Measurements from ENCODE around the gene UST.
"Not testable (repeated sequence)": the region's sequence is repeated elsewhere in the genome, so short reads cannot be mapped to it uniquely, and the experiment has no call there.

UST gene

DNA sequence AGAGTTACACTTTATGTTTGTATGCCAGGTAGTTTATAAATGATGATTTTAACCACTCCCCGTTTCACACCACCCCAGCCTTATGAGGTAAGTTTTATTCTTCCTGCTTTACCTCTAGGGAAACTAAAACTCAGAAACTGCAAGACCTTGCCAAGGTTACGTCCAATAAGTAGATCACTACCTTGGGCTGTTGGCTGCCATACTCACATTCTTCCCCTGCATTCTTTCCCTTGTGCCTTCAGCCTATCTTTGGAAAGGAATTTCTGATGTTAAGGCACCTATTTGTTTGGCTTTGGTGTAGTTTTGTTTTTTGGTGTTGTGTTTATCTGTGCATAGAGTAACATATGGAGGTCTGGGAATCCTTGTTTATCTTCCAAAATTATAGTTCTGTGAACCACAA lies 122.1 kb downstream of the UST start:
- DNase-seq (ENCODE audit: low read depth): no peak

DNA sequence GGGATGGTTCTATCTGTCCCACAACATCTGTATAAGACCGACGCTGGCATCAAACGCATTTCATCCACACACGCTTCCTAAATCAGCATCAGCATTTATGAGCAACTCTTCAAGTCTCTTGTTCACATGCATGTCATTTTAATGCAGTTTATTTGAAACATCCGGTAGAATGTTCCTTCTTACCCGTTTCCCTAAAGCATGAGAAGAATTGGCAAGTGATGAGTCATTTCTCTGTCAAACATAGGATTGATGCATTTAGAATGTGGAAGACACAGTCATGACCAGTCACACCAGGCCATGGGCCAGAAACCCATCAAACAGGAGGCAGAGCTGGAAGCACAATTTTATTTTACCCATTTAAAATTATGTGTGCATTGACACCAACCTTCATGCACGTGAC lies 122.8 kb downstream of the UST start:
- DNase-seq (ENCODE audit: low read depth): no peak

DNA sequence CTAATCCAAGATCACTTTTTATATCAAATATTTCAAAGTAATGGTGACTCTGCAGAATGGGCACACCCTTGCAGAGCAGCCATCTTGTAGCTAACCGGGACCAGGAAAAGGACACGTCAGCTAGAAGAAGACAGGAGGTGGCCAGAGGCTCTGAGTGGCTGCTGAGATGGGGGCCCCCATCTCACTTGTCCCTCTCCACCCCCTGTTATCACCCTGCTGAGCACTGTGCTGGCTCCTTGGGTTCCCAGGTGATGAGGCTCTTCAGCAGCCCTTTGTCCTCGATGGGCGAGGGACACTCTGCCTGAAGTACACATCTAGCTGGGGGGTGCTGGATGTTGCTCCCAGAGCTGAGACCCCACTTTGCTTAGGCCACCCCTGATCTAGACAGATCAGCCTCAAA lies 126.3 kb downstream of the UST start:
- no peak for DNase-seq (ENCODE audit: low read depth)

DNA sequence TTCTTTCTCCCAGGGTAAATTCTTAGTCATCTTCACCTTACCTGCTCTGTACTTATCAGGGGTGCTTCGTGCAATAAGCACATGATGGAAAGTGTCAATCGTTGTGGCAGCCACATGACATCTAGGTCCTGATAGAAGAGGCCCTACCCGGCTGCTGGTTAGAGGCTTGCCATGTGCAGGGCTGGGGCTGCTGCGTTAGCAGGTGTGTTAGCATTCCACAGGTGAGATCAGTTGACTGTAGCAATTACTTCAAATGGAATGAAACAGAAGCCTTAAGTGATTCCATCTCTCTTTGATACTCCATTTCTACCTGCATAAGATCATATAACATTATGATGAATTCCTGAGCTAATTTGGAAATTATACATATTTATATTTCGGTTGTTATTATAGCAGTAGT lies 127.0 kb downstream of the UST start:
- DNase-seq (ENCODE audit: low read depth): no peak

DNA sequence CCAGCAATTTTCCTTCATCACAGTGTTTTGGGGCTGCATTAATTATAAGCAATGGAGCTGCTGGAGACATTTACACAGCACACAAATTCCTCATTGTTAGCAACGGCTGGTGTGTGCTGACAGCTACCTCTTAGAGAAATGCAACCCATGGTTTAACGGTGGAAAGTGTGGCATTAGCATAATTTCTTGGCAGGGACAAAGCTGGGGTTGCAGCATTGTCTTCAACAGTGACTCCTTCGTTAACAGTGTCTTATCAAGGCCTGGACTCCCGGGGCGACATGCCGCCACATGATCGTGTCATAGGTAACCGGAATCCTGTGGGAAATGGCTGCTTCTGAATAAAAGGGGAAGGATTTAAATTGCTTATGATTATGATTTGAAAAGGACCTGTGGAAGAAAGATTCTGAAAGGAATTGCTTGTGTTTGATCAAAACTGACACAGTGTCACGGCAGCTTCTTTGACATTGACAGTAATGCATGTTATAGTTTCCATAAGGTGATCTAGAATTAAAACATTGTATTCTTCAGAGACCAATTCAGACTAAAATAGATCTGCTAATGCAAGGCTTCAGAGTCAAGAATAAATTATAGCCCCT lies 128.0 kb downstream of the UST start:
- DNase-seq (ENCODE audit: low read depth): no peak

DNA sequence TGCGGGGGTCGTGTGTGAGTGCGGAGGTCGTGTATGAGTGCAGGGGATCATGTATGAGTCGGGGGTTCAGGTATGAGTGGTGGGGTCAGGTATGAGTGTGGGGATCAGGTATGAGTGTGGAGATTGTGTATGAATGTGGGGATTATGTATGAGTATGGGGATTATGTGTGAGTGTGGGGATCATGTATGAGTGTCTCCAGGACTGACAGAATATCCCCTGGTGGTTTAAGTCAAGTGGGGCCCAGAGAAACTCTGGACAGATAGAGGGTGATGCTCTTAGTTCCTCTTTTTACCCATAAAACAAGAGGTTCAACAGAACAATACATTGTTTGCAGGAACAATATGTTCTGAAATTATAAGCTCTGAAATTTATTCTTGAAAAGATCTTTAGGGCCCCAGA lies 131.9 kb downstream of the UST start:
- DNase-seq (ENCODE audit: low read depth): no peak

DNA sequence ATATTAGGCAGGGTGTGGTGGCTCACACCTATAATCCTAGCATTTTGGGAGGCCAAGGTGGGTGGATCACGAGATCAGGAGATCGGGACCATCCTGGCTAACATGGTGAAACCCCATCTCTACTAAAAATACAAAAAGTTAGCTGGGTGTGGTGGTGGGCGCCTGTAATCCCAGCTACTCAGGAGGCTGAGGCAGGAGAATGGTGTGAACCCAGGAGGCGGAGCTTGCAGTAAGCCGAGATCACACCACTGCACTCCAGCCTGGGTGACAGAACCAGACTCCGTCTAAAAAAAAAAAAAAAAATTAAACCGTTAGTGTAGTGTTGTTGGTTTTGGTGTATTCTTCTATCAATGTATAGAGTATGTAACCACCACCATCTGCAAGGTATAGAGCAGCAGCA lies 133.9 kb downstream of the UST start:
- DNase-seq (ENCODE audit: low read depth): not testable (repeated sequence)

DNA sequence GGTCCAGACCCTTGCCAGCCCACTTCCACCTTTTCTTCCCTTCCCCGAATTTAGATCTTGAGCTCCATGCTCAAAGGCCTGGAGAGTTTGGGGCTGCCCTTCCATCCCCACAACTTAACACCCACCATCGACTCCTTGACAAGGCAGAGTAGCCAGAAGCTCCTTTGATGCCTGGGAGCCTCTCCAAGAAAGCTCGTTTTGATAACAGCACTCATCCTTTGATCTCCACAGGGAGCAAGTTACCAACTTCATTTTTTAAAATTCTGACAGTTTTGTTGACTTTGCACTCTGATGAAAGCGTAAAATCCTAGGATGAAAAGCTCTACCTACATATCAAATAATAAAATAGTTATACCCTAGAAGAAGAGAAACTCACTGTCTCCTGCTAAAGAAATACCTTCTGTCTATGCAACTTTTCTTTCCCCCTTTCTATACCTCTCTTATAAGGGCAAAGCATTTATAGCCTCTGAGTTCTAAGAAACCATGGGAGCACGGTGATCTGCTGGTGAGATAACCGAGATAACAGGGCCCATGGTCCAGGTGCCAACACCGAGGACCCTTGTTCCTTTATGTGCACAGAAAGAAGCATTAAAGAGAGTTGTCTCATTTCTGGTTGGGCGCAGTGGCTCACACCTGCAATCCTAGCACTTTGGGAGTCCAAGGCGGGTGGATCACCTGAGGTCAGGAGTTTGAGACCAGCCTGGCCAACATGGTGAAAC lies 134.9 kb downstream of the UST start:
- DNase-seq (ENCODE audit: low read depth): no peak

DNA sequence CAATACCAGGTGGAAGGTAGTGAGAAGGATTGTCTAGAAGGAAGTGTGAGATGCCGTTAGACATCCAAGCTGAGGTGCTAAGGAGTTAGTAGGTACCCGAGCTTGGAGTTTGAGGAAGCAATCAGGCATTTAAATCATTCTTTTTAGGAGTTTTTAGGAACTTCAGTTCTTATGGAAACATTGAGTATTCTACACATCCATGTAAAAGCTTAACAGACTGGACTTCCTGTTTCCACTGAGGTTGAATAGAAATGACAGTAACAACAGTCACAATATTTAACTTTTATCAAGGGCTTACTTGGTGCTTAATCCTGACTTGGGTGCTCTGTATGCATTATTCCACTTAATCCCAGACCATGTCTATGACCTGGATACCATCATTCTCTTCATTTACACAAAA lies 136.4 kb downstream of the UST start:
- DNase-seq (ENCODE audit: low read depth): no peak

DNA sequence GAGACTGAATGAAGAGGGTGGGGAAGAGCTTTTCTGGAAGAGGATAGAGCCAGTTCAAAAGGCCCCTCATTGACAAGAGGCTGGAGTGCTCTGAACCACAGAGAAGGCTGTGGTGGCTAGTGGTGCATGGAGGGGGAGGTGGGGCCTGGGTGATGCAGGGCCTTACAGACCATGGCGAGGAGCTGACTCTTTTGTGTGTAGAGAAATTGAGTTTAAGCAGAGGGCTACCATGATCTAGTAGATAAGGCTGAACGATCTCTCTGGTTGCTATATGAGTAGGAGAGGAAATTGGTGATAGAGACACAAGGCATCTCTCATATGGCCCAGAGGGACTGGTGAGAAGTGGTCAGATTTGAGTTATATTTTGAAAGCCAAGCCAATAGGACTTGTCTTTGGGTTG lies 137.6 kb downstream of the UST start:
- DNase-seq (ENCODE audit: low read depth): no peak

DNA sequence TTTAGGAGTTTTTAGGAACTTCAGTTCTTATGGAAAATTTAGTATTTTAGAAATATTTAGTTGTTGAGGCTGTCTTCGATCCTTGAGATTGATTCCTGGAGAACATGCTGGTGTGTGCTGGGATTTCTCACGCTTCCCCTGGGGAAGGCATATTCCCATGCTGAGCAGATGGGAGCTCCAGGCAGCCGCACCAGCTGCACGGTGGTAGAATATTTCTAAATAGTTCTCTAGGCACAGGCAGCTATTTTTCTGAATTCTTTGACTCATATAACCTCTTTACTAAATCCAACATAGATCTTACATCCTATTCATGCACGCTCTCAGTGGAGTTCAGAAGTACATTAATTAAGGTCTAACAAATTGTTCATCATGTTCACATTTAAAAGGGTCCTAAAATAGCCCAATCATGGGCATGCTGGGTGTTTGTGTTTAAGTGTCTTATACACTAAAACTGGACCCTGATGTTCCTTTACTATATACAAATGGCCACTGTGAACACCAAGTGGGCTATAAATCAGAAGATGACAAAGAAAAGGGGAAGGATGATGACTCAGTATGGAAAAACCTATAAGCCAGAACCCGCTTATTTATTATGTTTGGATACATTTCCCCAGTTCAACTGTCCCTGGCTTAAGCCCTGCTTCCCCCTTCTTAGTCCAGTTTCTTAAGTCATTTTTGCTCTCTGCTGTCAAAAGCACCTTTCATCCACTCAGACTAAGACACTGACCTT lies 138.5 kb downstream of the UST start:
- no peak for DNase-seq (ENCODE audit: low read depth)

DNA sequence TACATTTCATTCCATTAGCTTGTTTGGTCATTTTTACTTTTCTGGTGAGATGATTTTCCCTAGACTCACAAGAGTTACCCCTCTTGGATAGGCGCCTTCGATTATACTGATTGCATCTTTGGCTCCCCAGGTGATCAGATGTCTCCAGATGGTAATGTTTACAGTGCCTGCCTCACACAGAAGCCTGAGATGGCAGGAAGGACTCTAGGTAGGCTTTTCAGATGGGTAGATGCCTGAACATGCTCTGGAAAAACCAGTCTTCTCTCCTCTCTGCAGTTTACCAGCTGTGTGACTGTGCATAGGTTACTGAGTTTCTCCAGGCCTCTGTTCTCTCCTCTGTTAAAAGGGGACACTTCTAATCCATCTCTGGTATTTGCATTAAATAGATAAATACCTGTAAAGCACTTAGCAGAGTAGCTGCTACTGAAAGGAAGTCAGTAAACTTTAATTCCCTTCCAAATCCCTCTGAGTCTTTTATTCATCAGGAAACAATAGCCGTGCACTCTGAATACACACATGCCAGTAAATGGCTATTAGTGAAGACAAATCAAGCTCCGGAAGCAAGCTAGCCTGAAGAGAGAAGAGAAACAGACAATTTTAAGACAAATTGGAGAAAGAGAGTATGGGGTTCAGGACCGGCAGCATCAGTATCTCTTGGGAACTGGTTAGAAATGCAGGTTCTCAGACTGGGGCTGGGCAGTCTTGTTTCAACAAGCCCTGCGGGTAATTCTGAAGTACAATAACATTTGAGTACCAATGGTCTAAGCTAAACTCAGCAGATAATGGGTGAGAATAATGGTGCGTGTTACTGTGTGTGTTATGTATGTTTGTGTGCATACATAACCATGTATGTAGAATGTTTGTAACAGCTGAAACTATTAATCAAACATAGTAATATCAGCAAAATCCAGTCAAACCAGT lies 139.4 kb downstream of the UST start:
- DNase-seq (ENCODE audit: low read depth): no peak

DNA sequence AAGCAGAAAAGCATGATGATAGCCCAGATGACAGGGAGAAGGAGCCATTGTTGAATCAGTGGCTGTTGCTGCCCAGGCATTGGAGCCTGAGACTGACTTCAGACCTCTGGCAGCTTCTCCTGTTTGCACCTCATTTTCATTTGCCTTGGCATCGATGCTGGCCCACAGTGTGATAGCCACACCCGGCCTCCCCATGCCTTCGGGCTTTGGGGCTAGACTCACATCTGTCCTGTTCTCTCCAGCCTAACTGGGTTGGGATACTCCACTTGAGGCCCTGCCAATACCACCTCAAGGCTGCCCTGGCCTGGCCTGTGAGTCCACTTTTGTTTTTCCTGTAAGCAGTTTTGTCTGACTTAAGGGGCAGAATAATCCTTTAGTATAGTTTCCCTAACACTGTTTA lies 140.4 kb downstream of the UST start:
- no peak for DNase-seq (ENCODE audit: low read depth)

DNA sequence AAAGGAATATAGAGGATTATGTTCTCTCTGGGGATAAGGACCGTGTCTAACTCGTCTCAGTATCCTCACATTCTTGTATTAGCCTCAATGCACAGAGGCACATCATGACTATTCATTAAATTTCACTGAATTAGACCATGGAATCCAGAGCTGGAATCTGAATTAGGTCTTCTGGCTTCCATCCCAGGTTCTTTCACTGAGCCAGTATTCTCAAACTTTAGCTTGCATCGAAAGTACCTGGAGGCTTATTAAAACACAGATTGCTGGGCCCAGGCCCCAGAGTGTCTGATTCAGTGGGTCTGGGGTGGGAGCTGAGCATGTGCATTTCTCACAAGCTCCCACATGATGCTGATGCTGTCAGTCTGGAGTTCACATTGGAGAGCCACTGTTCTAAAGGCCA lies 142.0 kb downstream of the UST start:
- DNase-seq (ENCODE audit: low read depth): no peak

DNA sequence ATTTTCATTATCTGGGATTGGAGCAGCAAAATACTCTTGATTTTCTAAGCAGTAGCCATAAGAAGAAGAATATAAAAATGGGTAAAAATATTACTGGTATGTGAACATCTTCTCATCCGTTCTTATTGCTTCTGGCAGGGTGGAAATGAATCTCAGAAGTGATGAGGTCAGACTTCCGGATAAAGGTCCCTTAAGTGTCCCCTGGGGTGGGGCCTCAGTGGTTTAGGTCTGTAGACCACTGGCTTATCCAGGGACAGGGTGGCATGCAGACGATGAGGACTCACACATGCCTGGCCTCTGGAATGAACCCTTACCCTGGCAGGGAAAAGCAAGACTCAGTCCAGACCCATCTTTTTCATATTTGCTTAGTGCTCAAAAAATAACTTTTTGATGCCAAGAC lies 143.3 kb downstream of the UST start:
- no peak for DNase-seq (ENCODE audit: low read depth)

DNA sequence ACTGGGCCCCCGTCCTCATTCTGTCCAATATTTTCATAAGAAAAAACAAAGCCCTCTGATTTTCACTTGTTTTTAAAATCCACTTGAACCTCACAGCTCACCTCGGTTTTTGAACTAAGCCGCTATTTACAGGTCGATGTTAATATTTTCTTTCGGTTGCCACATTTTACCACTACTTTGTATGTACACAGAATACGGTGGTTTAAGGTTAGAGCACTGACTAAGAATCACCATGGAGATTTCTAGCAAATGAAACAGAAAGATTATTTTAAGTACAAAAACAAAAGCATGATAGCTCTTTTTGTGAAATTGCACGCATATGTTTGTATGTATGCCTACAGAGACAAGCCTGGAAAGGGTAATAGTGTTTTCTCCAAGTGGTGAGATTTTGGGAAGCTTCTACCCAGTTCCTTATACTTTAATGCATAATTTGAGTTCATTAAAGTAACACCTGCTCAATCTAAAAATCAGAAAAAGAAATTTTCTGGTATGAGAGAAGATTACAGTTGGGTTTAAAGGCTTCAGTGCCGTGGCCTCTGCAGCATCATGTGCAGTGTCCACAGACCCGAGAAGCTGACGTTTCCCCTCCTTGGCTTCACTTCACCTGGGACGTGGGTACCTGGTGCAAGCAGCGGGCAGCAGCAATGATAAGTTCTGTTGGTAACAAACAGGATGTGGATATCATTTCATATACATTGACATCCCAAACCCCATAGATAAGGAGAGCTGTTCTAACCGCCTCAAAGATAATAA lies 144.0 kb downstream of the UST start:
- DNase-seq (ENCODE audit: low read depth): no peak

DNA sequence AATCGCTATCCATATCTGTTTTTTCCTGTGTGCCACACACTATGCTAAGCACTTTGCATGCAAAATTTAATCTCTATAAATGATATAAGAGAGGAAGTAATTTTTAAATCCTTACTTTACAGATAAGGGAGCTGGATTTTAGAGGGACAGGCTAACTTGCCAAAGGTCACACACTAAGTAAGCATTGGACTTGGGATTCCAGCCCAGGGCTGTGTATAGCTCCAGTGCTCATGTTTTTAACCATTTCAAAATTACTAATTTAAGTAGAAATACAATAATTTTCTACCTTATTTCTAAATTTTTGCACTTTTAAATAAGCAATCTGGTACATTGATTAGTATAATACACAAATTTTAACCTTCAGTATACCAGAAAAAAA lies 144.6 kb downstream of the UST start:
- DNase-seq (ENCODE audit: low read depth): no peak

DNA sequence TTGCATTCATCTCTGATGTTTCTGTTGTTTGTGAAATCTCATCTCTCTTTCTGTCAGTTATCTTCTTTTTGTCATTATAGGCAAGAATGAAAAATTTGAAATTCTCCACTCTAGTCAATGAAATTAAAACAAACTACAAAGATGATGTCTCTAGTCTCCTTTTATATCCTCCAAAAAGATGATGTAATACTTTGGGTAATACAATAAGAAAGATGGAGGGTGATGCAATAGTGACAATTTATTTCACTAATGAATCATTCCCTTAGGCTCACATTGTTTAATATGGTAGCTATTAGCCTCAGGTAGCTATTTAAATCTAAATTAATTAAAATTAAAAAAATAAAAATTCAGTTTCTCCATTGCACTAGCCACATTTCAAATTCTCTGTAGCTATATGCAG lies 145.4 kb downstream of the UST start:
- DNase-seq (ENCODE audit: low read depth): no peak

DNA sequence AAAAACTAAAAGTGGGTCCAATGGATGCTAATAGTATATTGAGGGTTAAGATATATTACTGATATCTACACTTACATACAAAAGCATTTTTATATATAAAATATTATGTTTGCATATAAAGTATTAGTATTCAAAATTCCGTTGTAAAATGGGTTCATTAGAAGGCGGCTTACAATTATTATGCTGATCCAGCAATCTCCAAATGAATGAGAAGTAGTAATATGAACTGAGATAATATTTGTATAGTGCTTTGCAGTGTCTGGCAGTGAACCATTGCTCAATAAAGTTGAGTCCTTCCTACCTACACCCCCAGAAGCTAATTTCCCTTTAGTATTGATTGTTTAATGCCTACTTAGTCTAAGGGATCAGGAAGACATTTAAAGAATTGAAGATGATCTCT lies 146.2 kb downstream of the UST start:
- no peak for DNase-seq (ENCODE audit: low read depth)

DNA sequence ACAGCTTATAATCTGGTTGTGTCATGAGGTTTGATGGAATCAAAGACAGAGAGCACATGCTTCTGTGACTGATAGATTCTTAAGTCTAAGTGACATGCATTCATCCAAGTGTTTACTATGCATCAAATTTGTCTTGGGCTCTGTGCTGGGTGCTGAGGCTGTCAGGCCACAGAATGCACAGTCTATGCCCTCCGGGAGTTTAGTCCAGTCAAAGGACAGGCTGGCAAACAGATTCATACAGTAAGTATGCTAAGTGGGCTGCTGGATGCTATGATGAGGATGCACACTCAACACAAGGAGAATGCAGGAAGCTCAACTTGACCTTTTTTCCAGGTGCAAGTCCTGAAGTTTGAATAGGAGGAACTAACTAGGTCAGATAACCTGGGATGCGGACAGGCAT lies 146.7 kb downstream of the UST start:
- no peak for DNase-seq (ENCODE audit: low read depth)

DNA sequence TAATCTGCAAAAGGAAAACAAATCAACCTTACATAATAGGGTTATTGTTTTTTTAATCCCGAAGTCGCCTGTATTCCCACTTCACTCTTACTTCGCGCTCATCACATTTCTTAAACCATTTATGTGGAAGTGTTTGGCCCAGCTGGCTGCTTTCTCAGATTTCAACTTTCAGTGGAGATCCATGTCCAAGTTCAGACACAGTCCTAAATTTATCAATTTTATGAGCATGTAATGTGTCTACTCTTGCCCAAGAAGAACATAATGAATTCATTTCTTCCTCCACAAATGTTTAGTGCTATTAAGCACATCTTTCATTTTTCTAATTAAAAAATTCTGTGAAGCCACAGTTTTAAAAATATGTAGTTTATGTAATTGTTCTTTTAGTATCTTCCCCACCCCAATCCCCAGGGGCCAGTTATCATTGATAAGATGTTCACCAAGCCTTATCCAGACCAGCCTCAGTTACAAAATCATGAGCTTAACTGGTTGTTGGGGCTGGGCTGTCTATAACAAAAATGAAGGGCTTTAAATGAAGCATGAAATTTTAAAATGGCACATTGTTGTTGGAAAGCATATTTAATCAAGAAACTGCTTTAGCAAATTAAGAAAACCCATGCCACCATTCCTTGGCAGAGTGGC lies 151.7 kb downstream of the UST start:
- DNase-seq (ENCODE audit: low read depth): no peak
